Neural progenitor cell (in vitro differentiated cells): ENCODE data around the gene BCOR.

ENCODE experiments used
- EZH2 ChIP-seq: fragments of 200-600 bp; sonication (generic); IDR thresholded peaks from 2 replicates; pipeline ENCODE4 v1.6.1; 2017; ENCODE audit warnings: antibody characterized with exemption, mild to moderate bottlenecking, moderate library complexity
- TF ChIP-seq, protein P1 (sequence below): fragments of 200-600 bp; sonication (generic); IDR thresholded peaks from 2 replicates; pipeline ENCODE4 v1.5.1; 2017; ENCODE audit warnings: antibody characterized with exemption, mild to moderate bottlenecking

DNA sequence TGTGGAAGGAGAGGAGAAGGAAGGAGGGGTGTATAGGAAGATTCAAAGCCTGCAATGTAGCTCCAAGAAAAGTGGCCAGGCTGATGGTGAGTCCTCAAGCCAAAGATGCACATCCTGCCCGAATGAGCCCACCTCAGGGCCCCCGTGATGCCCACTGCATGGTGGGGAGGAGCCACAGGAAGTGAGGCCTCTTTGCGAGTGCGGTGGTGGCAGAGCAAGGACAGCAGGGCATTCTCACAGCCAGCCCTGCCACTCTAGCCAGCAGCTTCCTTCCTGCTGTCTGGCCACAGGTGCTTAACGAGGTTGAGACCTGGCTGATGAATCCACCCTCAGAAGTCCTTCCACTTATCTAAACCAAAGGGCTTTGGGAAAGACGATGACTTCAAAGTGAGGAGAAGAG lies 55.8 kb downstream of the BCOR start:
- TF ChIP-seq, protein P1, sequence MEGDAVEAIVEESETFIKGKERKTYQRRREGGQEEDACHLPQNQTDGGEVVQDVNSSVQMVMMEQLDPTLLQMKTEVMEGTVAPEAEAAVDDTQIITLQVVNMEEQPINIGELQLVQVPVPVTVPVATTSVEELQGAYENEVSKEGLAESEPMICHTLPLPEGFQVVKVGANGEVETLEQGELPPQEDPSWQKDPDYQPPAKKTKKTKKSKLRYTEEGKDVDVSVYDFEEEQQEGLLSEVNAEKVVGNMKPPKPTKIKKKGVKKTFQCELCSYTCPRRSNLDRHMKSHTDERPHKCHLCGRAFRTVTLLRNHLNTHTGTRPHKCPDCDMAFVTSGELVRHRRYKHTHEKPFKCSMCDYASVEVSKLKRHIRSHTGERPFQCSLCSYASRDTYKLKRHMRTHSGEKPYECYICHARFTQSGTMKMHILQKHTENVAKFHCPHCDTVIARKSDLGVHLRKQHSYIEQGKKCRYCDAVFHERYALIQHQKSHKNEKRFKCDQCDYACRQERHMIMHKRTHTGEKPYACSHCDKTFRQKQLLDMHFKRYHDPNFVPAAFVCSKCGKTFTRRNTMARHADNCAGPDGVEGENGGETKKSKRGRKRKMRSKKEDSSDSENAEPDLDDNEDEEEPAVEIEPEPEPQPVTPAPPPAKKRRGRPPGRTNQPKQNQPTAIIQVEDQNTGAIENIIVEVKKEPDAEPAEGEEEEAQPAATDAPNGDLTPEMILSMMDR = no peak
- TF ChIP-seq EZH2 = no peak
